ENCODE results near the gene BTBD17.

DNA sequence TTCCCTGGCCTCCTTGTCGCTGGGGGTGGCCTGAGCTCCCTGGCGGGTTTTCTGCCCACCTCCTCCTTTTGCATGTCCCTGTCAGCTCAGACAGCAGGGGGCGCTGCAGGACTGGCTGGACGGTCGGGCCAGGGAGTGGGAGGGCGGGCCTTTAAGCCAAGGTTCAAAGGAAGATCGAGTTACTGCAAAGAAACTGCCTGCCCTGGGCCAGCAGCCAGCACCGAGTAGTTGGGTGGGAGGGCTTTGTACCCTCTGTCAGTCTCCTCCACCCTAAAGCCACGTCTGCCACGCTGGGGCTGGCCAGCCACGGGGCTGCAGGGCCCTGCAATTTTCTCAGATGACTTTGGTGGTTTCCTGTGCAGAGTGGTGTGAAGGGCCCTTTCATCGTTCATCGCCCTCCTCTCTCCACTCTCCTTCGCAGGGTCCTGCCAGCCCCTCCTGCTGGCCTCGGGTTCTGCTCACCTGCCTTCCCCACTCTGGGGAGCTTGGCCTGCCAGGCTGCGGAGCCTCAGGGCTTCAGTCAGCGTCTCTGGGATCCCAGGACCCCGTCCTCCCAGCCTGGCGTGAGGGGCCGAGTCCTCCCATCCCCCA is 17.9 kb upstream of the BTBD17 start:
- TF ChIP-seq SREBF1 (IDR thresholded peaks at IDR 0.05; ENCODE audit: low read length): no peak
- TF ChIP-seq EZH2 (IDR thresholded peaks at IDR 0.05; ENCODE audit: borderline replicate concordance, control insufficient read depth, low read depth, low read length): no peak
- TF ChIP-seq MXI1 (IDR thresholded peaks at IDR 0.05; ENCODE audit: low read depth, low read length): no peak
- TF ChIP-seq CTCF (IDR thresholded peaks at IDR 0.05 in 2 of 3, conservative IDR thresholded peaks at IDR 0.05 in 1 of 3; ENCODE audit: control insufficient read depth in 2 of 3, extremely low read depth in 1 of 3, insufficient read depth in 1 of 3, low read depth in 3 of 3, low read length in 3 of 3): peak; percentile 81 to 97 (median 94); a peak in 5 of 6 replicates
- no peak for TF ChIP-seq SPI1 (IDR thresholded peaks at IDR 0.05; ENCODE audit: borderline replicate concordance, insufficient read depth, low read depth, low read length)
- no peak for TF ChIP-seq WRNIP1 (IDR thresholded peaks at IDR 0.05; ENCODE audit: borderline replicate concordance, low read depth, low read length)
- 0 out of 2 replicates have a peak, but pooled peaks have one; percentile 29 for TF ChIP-seq CHD2 (IDR thresholded peaks at IDR 0.05; ENCODE audit: borderline replicate concordance, low read depth, low read length)
- TF ChIP-seq, protein P1, sequence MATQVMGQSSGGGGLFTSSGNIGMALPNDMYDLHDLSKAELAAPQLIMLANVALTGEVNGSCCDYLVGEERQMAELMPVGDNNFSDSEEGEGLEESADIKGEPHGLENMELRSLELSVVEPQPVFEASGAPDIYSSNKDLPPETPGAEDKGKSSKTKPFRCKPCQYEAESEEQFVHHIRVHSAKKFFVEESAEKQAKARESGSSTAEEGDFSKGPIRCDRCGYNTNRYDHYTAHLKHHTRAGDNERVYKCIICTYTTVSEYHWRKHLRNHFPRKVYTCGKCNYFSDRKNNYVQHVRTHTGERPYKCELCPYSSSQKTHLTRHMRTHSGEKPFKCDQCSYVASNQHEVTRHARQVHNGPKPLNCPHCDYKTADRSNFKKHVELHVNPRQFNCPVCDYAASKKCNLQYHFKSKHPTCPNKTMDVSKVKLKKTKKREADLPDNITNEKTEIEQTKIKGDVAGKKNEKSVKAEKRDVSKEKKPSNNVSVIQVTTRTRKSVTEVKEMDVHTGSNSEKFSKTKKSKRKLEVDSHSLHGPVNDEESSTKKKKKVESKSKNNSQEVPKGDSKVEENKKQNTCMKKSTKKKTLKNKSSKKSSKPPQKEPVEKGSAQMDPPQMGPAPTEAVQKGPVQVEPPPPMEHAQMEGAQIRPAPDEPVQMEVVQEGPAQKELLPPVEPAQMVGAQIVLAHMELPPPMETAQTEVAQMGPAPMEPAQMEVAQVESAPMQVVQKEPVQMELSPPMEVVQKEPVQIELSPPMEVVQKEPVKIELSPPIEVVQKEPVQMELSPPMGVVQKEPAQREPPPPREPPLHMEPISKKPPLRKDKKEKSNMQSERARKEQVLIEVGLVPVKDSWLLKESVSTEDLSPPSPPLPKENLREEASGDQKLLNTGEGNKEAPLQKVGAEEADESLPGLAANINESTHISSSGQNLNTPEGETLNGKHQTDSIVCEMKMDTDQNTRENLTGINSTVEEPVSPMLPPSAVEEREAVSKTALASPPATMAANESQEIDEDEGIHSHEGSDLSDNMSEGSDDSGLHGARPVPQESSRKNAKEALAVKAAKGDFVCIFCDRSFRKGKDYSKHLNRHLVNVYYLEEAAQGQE (IDR thresholded peaks at IDR 0.05; ENCODE audit: low read depth, low read length): no peak
- no peak for TF ChIP-seq RFX5 (IDR thresholded peaks at IDR 0.05; ENCODE audit: low read depth, low read length)
- TF ChIP-seq SP1 (IDR thresholded peaks at IDR 0.05; ENCODE audit: low read depth, low read length): no peak
- no peak for TF ChIP-seq TCF7 (IDR thresholded peaks at IDR 0.05; ENCODE audit: borderline replicate concordance)
- TF ChIP-seq RAD21 (IDR thresholded peaks at IDR 0.05; ENCODE audit: insufficient read depth, low read depth, low read length): peak; percentile 99
- no peak for TF ChIP-seq NRF1 (conservative IDR thresholded peaks at IDR 0.05; ENCODE audit: low read depth, low read length)

Measured in GM12878 (cell line).